Measurements from ENCODE around the gene PLEKHA8.

- TF ChIP-seq EZH2phosphoT487 (IDR thresholded peaks at IDR 0.05; ENCODE audit: borderline replicate concordance) (no peak), CTCF (conservative IDR thresholded peaks at IDR 0.05; ENCODE audit: low read length) (no peak)
Measured at GRCh38 chr7:30140456-30140855, 112.2 kb downstream of the PLEKHA8 start.

Data from Loucy (cell line).